Mammary epithelial cell (primary cell): ENCODE data around the gene CD207.

Experiments
- EZH2 ChIP-seq: IDR thresholded peaks from 2 replicates; pipeline ENCODE4 v1.6.1; 2012; ENCODE audit warnings: low read length, inconsistent platforms, borderline replicate concordance
- TF ChIP-seq, protein P1 (sequence below), 2 donors: IDR thresholded peaks in 1 of 2; conservative IDR thresholded peaks in 1 of 2; 2 replicates each; pipeline ENCODE4 v1.5.1; 2011 to 2012; ENCODE audit warnings: inconsistent platforms in 2 of 2, low read length in 2 of 2, mild to moderate bottlenecking in 2 of 2, control low read depth in 1 of 2, low read depth in 1 of 2; ENCODE audit not compliant: insufficient read depth in 1 of 2; ENCODE audit errors: extremely low read depth in 1 of 2

DNA sequence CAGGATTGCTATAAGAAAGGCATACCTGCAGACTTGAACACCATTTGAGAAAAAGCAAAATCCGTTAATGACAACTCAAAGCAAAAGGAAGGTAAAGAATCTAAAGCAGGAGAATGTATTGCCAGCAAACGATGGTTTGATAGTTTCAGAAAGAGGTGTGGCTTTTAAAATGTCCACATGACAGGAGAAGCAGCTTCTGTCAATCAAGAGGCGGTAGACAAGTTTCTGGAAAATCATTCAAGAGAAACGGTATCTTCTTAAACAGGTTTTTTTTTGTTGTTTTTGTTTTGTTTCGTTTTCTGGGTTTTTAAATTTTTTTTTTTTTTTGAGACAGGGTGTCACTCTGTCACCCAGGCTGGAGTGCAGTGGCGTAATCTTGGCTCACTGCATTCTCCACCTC is 29.0 kb downstream of the CD207 start:
- TF ChIP-seq, protein P1, sequence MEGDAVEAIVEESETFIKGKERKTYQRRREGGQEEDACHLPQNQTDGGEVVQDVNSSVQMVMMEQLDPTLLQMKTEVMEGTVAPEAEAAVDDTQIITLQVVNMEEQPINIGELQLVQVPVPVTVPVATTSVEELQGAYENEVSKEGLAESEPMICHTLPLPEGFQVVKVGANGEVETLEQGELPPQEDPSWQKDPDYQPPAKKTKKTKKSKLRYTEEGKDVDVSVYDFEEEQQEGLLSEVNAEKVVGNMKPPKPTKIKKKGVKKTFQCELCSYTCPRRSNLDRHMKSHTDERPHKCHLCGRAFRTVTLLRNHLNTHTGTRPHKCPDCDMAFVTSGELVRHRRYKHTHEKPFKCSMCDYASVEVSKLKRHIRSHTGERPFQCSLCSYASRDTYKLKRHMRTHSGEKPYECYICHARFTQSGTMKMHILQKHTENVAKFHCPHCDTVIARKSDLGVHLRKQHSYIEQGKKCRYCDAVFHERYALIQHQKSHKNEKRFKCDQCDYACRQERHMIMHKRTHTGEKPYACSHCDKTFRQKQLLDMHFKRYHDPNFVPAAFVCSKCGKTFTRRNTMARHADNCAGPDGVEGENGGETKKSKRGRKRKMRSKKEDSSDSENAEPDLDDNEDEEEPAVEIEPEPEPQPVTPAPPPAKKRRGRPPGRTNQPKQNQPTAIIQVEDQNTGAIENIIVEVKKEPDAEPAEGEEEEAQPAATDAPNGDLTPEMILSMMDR (conservative IDR thresholded peaks at IDR 0.05 in 1 of 2, IDR thresholded peaks at IDR 0.05 in 1 of 2; ENCODE audit: extremely low read depth in 1 of 2, insufficient read depth in 1 of 2, low read depth in 1 of 2, low read length in 2 of 2) = no peak
- no peak for TF ChIP-seq EZH2
